DND-41 (cell line): ENCODE results near the gene CCDC83.

Experiments
- CTCF ChIP-seq: IDR thresholded peaks from 2 replicates; pipeline ENCODE4 v1.5.1; 2012; ENCODE audit warnings: borderline replicate concordance, low read length, moderate library complexity, mild to moderate bottlenecking; ENCODE audit not compliant: poor library complexity, severe bottlenecking; ENCODE audit errors: extremely low read depth
- EZH2 ChIP-seq: IDR thresholded peaks from 3 replicates; pipeline ENCODE4 v1.6.1; 2012; ENCODE audit warnings: borderline replicate concordance, low read depth, mild to moderate bottlenecking, moderate library complexity, low read length, inconsistent platforms; ENCODE audit not compliant: severe bottlenecking

GRCh38 chr11:85946221-85946620 lies 91.0 kb downstream of the CCDC83 start:
- no peak for TF ChIP-seq EZH2
- TF ChIP-seq CTCF: no peak
